H1 (cell line): ENCODE data around the gene RTL5. TPM values are rescaled to one million over a fixed set of nuclear protein-coding genes. Genes with fewer than 3 reads are reported as not detected.

ENCODE experiments used
- CTCF ChIA-PET: fragments of 300-600 bp; sonication (Branson Sonifier 250); formaldehyde crosslinking; loops from one replicate; lab custom pipeline; 2021; ENCODE audit not compliant: partially characterized antibody; lab: Charles Lee
- POLR2A ChIA-PET: fragments of 300-600 bp; sonication (Branson Sonifier 250); formaldehyde crosslinking; loops from one replicate; lab custom pipeline; 2021; ENCODE audit warnings: inconsistent platforms; ENCODE audit not compliant: partially characterized antibody; lab: Charles Lee
- DNase-seq, 2 experiments: peaks; one replicate each; pipeline versions ENCODE4 v3.0.0 to v3.0.0-alpha.2; 2010 to 2022; ENCODE audit warnings: low spot score in 2 of 2, low read depth in 1 of 2, mixed read lengths in 1 of 2
- FAIRE-seq: peaks from 2 replicates; lab custom pipeline; 2011; peaks lifted over from hg19 to GRCh38; lab: Jason Lieb, UNC
- H2AFZ ChIP-seq: 2 replicates; pipeline ENCODE4 v1.8.1; 2012; ENCODE audit warnings: low read length, inconsistent platforms
- H2AK5ac ChIP-seq: 2 replicates; pipeline ENCODE4 v1.6.1; 2013; ENCODE audit warnings: low read depth, low read length
- H2BK120ac ChIP-seq: replicated peaks from 2 replicates; pipeline ENCODE3; 2013; ENCODE audit warnings: low read depth, low read length, inconsistent platforms
- H2BK12ac ChIP-seq: 2 replicates; pipeline ENCODE4 v1.6.1; 2013; ENCODE audit warnings: low read depth, low read length
- H2BK15ac ChIP-seq: 2 replicates; pipeline ENCODE4 v1.6.1; 2013; ENCODE audit warnings: low read length
- H2BK20ac ChIP-seq: 2 replicates; pipeline ENCODE4 v1.6.1; 2013; ENCODE audit warnings: low read length
- H2BK5ac ChIP-seq: 2 replicates; pipeline ENCODE4 v1.6.1; 2013; ENCODE audit warnings: low read depth, low read length
- H3K14ac ChIP-seq: 2 replicates; pipeline ENCODE4 v1.6.1; 2013; ENCODE audit warnings: inconsistent platforms; ENCODE audit not compliant: insufficient read length
- H3K18ac ChIP-seq: 2 replicates; pipeline ENCODE4 v1.6.1; 2013; ENCODE audit warnings: low read length; ENCODE audit errors: extremely low read depth
- H3K23ac ChIP-seq: 2 replicates; pipeline ENCODE4 v1.6.1; 2013; ENCODE audit warnings: inconsistent platforms; ENCODE audit not compliant: insufficient read length
- H3K23me2 ChIP-seq: 2 replicates; pipeline ENCODE4 v1.6.1; 2013; ENCODE audit warnings: low read depth, low read length
- H3K27ac ChIP-seq: 2 replicates; pipeline ENCODE4 v1.6.1; 2011; ENCODE audit warnings: low read depth, low read length, inconsistent platforms
- H3K27me3 ChIP-seq, 4 experiments: replicated peaks in 1 of 4; 1 replicate in 1 of 4; 2 replicates in 3 of 4; pipeline versions ENCODE4 v1.6.1 to v1.8.1; 2011 to 2013; ENCODE audit warnings: low read length in 3 of 4, mild to moderate bottlenecking in 3 of 4, inconsistent platforms in 2 of 4, mixed read lengths in 2 of 4, moderate library complexity in 1 of 4; ENCODE audit not compliant: control insufficient read depth in 3 of 4, insufficient read depth in 3 of 4; ENCODE audit errors: extremely low read depth in 1 of 4
- H3K36me3 ChIP-seq, 4 experiments: 2 replicates each; pipeline versions ENCODE4 v1.6.1 to v1.8.1; 2011 to 2013; ENCODE audit warnings: mild to moderate bottlenecking in 4 of 4, low read length in 3 of 4, moderate library complexity in 2 of 4, control low read depth in 1 of 4, inconsistent platforms in 1 of 4; ENCODE audit not compliant: insufficient read depth in 4 of 4, control insufficient read depth in 2 of 4
- H3K4ac ChIP-seq: replicated peaks from 2 replicates; pipeline ENCODE3; 2013; ENCODE audit warnings: low read length, low read depth, mixed read lengths, inconsistent platforms; ENCODE audit not compliant: insufficient read length
- H3K4me1 ChIP-seq, 4 experiments: replicated peaks in 1 of 4; 1 replicate in 1 of 4; 2 replicates in 3 of 4; pipeline versions ENCODE4 v1.6.1 to v1.8.1; 2011 to 2013; ENCODE audit warnings: low read length in 3 of 4, inconsistent platforms in 2 of 4, mixed read lengths in 1 of 4; ENCODE audit not compliant: insufficient read depth in 4 of 4, control insufficient read depth in 3 of 4
- H3K4me2 ChIP-seq, 2 experiments: 2 replicates each; pipeline versions ENCODE4 v1.6.1 to v1.8.1; 2011 to 2013; ENCODE audit warnings: low read depth in 2 of 2, low read length in 2 of 2, control low read depth in 1 of 2, inconsistent platforms in 1 of 2, mild to moderate bottlenecking in 1 of 2; ENCODE audit not compliant: insufficient read depth in 1 of 2
- H3K4me3 ChIP-seq, 4 experiments: fragments of 200-600, 300-600 bp in 1 of 4; sonication (generic), shearing (Covaris generic), sonication (Bioruptor Twin) in 1 of 4; 2 replicates each; pipeline versions ENCODE4 v1.5.1 to v1.8.1; 2011 to 2016; ENCODE audit warnings: low read length in 4 of 4, low read depth in 3 of 4, control low read depth in 2 of 4, inconsistent platforms in 2 of 4, mild to moderate bottlenecking in 2 of 4, mixed read lengths in 1 of 4, moderate library complexity in 1 of 4; ENCODE audit not compliant: insufficient read depth in 2 of 4; ENCODE audit errors: extremely low read depth in 1 of 4
- H3K56ac ChIP-seq: replicated peaks from 2 replicates; pipeline ENCODE3; 2013; ENCODE audit warnings: low read depth, mild to moderate bottlenecking, mixed read lengths, low read length, inconsistent platforms; ENCODE audit not compliant: insufficient read length
- H3K79me1 ChIP-seq: 2 replicates; pipeline ENCODE4 v1.6.1; 2013; ENCODE audit warnings: low read depth, low read length, control low read depth
- H3K79me2 ChIP-seq, 2 experiments: 2 replicates each; pipeline versions ENCODE4 v1.6.1 to v1.8.1; 2012 to 2013; ENCODE audit warnings: low read length in 2 of 2, mild to moderate bottlenecking in 2 of 2, inconsistent platforms in 1 of 2; ENCODE audit not compliant: insufficient read depth in 2 of 2, control insufficient read depth in 1 of 2
- H3K9ac ChIP-seq, 4 experiments: replicated peaks in 1 of 4; 1 replicate in 1 of 4; 2 replicates in 3 of 4; pipeline versions ENCODE4 v1.6.1 to v1.8.1; 2011 to 2013; ENCODE audit warnings: low read depth in 3 of 4, low read length in 3 of 4, control low read depth in 2 of 4, mild to moderate bottlenecking in 2 of 4, moderate library complexity in 2 of 4, inconsistent platforms in 1 of 4; ENCODE audit errors: extremely low read depth in 1 of 4
- H3K9me3 ChIP-seq, 2 experiments: 2 replicates each; pipeline versions ENCODE4 v1.6.1 to v1.8.1; 2012 to 2013; ENCODE audit warnings: mild to moderate bottlenecking in 2 of 2, moderate library complexity in 2 of 2, control low read depth in 1 of 2, inconsistent platforms in 1 of 2, low read depth in 1 of 2, low read length in 1 of 2, mixed read lengths in 1 of 2; ENCODE audit not compliant: insufficient read depth in 2 of 2
- H4K20me1 ChIP-seq, 2 experiments: replicated peaks in 1 of 2; 2 replicates each; pipeline versions ENCODE3 to v1.8.1; 2011 to 2013; ENCODE audit warnings: inconsistent platforms in 2 of 2, low read length in 2 of 2, mild to moderate bottlenecking in 1 of 2; ENCODE audit not compliant: insufficient read depth in 2 of 2, control insufficient read depth in 1 of 2
- H4K5ac ChIP-seq: 2 replicates; pipeline ENCODE4 v1.6.1; 2013; ENCODE audit warnings: low read length, low read depth, mixed read lengths, inconsistent platforms; ENCODE audit not compliant: insufficient read length
- H4K8ac ChIP-seq: 2 replicates; pipeline ENCODE4 v1.8.0; 2013; ENCODE audit warnings: mild to moderate bottlenecking, moderate library complexity, low read length, inconsistent platforms; ENCODE audit not compliant: insufficient read depth; ENCODE audit errors: extremely low read depth
- H4K91ac ChIP-seq: replicated peaks from 2 replicates; pipeline ENCODE3; 2013; ENCODE audit warnings: low read length, mixed read lengths, inconsistent platforms; ENCODE audit not compliant: insufficient read length
- KDM1A ChIP-seq: fragments of 200-600, 300-600 bp; sonication (generic); IDR thresholded peaks from 2 replicates; pipeline ENCODE4 v1.7.1; 2016; ENCODE audit warnings: mild to moderate bottlenecking, low read length, borderline replicate concordance
- KDM5A ChIP-seq: fragments of 200-600 bp; IDR thresholded peaks from 2 replicates; pipeline ENCODE4 v1.7.1; 2012; ENCODE audit warnings: mild to moderate bottlenecking, low read length, inconsistent platforms, mixed read lengths
- NRF1 ChIP-seq: IDR thresholded peaks from 2 replicates; pipeline ENCODE4 v1.6.1; 2011; ENCODE audit warnings: mild to moderate bottlenecking, low read depth, low read length, improper control_type of control experiment
- RBBP5 ChIP-seq: IDR thresholded peaks from 2 replicates; pipeline ENCODE4 v1.7.1; 2012; ENCODE audit warnings: low read depth, mild to moderate bottlenecking, inconsistent platforms, low read length, moderate library complexity, borderline replicate concordance
- TAF1 ChIP-seq: IDR thresholded peaks from 2 replicates; pipeline ENCODE4 v1.6.1; 2011; ENCODE audit warnings: mild to moderate bottlenecking, low read depth, low read length
- TBP ChIP-seq: IDR thresholded peaks from 2 replicates; pipeline ENCODE4 v1.6.1; 2011; ENCODE audit warnings: low read depth, low read length, improper control_type of control experiment
- YY1 ChIP-seq: IDR thresholded peaks from 2 replicates; pipeline ENCODE4 v1.6.1; 2011; ENCODE audit warnings: low read depth, mild to moderate bottlenecking, low read length
- WGBS, 2 experiments: shearing (Covaris generic) in 1 of 2; methylation state at CpG; one replicate each; pipeline versions ENCODE4 v1.1.6 to v1.1.7; 2013 to 2015; ENCODE audit warnings: low lambda C conversion rate in 2 of 2, mixed read lengths in 2 of 2, inconsistent platforms in 1 of 2, low coverage in 1 of 2, missing lambda C conversion rate in 1 of 2; ENCODE audit not compliant: insufficient replicate concordance in 2 of 2, insufficient coverage in 1 of 2, insufficient read length in 1 of 2; ENCODE audit errors: extremely low coverage in 1 of 2, missing lambda C conversion rate in 1 of 2; 5-methylcytosine and 5-hydroxymethylcytosine counted together
- polyA plus RNA-seq, 7 experiments: library from polyadenylated mRNA; depleted of rRNA in 3 of 7; stranded (reverse) in 5 of 7; unstranded in 2 of 7; fragments of >200 nt in 5 of 7; fragments of 200-250 nt in 2 of 7; gene quantifications; 1 replicate in 5 of 7; 2 replicates in 1 of 7; 4 replicates in 1 of 7; pipeline versions ENCODE4 v1.2.1 to v1.2.3, GENCODE V29; 2011 to 2013; ENCODE audit warnings: missing spikeins in 2 of 7, mixed read lengths in 2 of 7
- total RNA-seq: library from RNA; stranded (reverse); fragmentation: NEBNext Ultra II Directional; extraction: Animal tissue kit (Norgen Biotek cat#: 25700); gene quantifications from 2 replicates; pipeline ENCODE4 v1.2.1, GENCODE V29; 2021

The RTL5 gene
- total and polyA plus RNA-seq, 2 of the 8 experiments (the other 6 are each of a cell fraction or from before 2014, with no cell fraction given) = 0.57 to 1.9 TPM

- H2BK15ac ChIP-seq = no peak overlapping the region
- H3K56ac ChIP-seq = no peak overlapping the region
- H2AFZ ChIP-seq = no peak overlapping the region
- H3K4me2 ChIP-seq = no peak overlapping the region
- H2AK5ac ChIP-seq = no peak overlapping the region
- ChIA-PET CTCF (interaction anchor here (0.9 to 1.7 kb wide), 4 partner anchors 19 to 81 kb away, joined by 3 to 5 read pairs (median 3); no protein-coding TSS in a partner anchor), POLR2A (no interaction called here)
- no peak overlapping the region for H3K14ac ChIP-seq
- H4K20me1 ChIP-seq = no peaks in the 10 kb centered on the region
- no peak overlapping the region for H4K91ac ChIP-seq
- no peak overlapping the region for H3K9ac ChIP-seq
- H3K9me3 ChIP-seq = no peaks in the 10 kb centered on the region
- no peak overlapping the region for H3K27ac ChIP-seq
- no peaks in the 10 kb centered on the region for H3K79me1 ChIP-seq
- no peak overlapping the region for H2BK20ac ChIP-seq
- H4K5ac ChIP-seq = no peak overlapping the region
- WGBS, 2 experiments = 90% methylated on average over 3 of the region's 4 CpGs; no CpG with 5 or more reads in 1 of the 2 experiments
- no peak overlapping the region for H2BK5ac ChIP-seq
- no peaks in the 10 kb centered on the region for H3K36me3 ChIP-seq
- H3K4ac ChIP-seq = no peak overlapping the region
- DNase-seq (no peak), FAIRE-seq (no peak)
- no peaks in the 10 kb centered on the region for H3K27me3 ChIP-seq
- H3K4me1 ChIP-seq = peaks cover 0 to 10% (median 6%) of the 10 kb centered on the region in 4 experiments; a peak in 5 of 7 replicates
- no peak overlapping the region for H2BK120ac ChIP-seq
- H3K18ac ChIP-seq = no peak overlapping the region
- no peak overlapping the region for H4K8ac ChIP-seq
- no peak overlapping the region for H3K23ac ChIP-seq
- no peak overlapping the region for H3K4me3 ChIP-seq
- H2BK12ac ChIP-seq = no peak overlapping the region
- H3K79me2 ChIP-seq = no peaks in the 10 kb centered on the region
- 0 out of 2 replicates have a peak, but pooled peaks cover 2% of the 10 kb centered on the region for H3K23me2 ChIP-seq
- no peak for TF ChIP-seq KDM1A
- TF ChIP-seq NRF1 = no peak
- TF ChIP-seq TBP = no peak
- TF ChIP-seq TAF1 = no peak
- no peak for TF ChIP-seq KDM5A
- no peak for TF ChIP-seq YY1
- TF ChIP-seq RBBP5 = no peak
Measured at GRCh38 chrX:72102760-72103159, 29.0 kb downstream of the RTL5 start.
